ENCODE measurements around the gene MARCHF6. TPM values are rescaled to one million over a fixed set of nuclear protein-coding genes. Genes with fewer than 3 reads are reported as not detected.

Gene MARCHF6
- polyA plus RNA-seq, 1 of the 3 experiments (the other 2 are of a cell fraction), result 52.4 TPM

- Histone ChIP-seq H3K9me2 (no peaks in the 10 kb centered on the region), H3K27ac (ENCODE audit: low read depth in 2 of 2, low read length in 1 of 2) (no peak overlapping the region), H3K36me3 (replicated peaks in 1 of 2; ENCODE audit: control insufficient read depth in 1 of 2, insufficient read depth in 2 of 2, low read length in 1 of 2) (peaks cover 70 to 79% of the 10 kb centered on the region in 2 experiments), H3K4me3 (ENCODE audit: low read depth in 2 of 2, low read length in 1 of 2) (no peak overlapping the region), H3K4me1 (ENCODE audit: control insufficient read depth in 1 of 2, insufficient read depth in 2 of 2, low read depth in 1 of 2, low read length in 1 of 2) (no peaks in the 10 kb centered on the region), H4K20me1 (ENCODE audit: insufficient read depth) (0 out of 2 replicates have a peak, but pooled peaks cover 10% of the 10 kb centered on the region), H3F3A (replicated peaks; ENCODE audit: insufficient read depth) (no peaks in the 10 kb centered on the region), H3K79me2 (ENCODE audit: insufficient read depth) (peaks cover 94% of the 10 kb centered on the region), H3K27me3 (ENCODE audit: insufficient read depth) (no peaks in the 10 kb centered on the region), H3K4me2 (no peak overlapping the region), H3K9me3 (no peaks in the 10 kb centered on the region), H3K9ac (no peak overlapping the region), H2AFZ (ENCODE audit: low read depth) (no peak overlapping the region)
- DNase-seq, result no peak
- ChIA-PET CTCF (interaction anchor here (1.2 to 4.3 kb wide), 2 partner anchors 26 to 100 kb away, joined by 3 to 15 read pairs; no protein-coding TSS in a partner anchor), POLR2A (no interaction called here)
- no peak for TF ChIP-seq FOXM1 (IDR thresholded peaks at IDR 0.05; ENCODE audit: low read depth)
- TF ChIP-seq GABPA (IDR thresholded peaks at IDR 0.05; ENCODE audit: low read depth), result no peak
- TF ChIP-seq USF1 (IDR thresholded peaks at IDR 0.05; ENCODE audit: borderline replicate concordance, low read depth), result no peak
- TF ChIP-seq TEAD4 (IDR thresholded peaks at IDR 0.05; ENCODE audit: borderline replicate concordance, insufficient read depth), result no peak
- TF ChIP-seq EZH2phosphoT487 (IDR thresholded peaks at IDR 0.05; ENCODE audit: borderline replicate concordance, low read depth), result no peak
- TF ChIP-seq MEF2A (IDR thresholded peaks at IDR 0.05; ENCODE audit: borderline replicate concordance, low read depth), result no peak
- TF ChIP-seq SIN3A (IDR thresholded peaks at IDR 0.05; ENCODE audit: borderline replicate concordance, low read depth, low read length), result no peak
- TF ChIP-seq ELF1 (IDR thresholded peaks at IDR 0.05), result no peak
- TF ChIP-seq PBX3 (IDR thresholded peaks at IDR 0.05), result no peak
- TF ChIP-seq NFIC (IDR thresholded peaks at IDR 0.05; ENCODE audit: borderline replicate concordance), result no peak
- TF ChIP-seq ZBTB33 (IDR thresholded peaks at IDR 0.05; ENCODE audit: borderline replicate concordance, low read depth), result no peak
- 91% methylated on average over 3 of the region's 3 CpGs for WGBS (ENCODE audit: low lambda C conversion rate)
Observed at GRCh38 chr5:10384483-10384882, 31.0 kb downstream of the MARCHF6 start.

GRCh38 chr5:10387690-10388089 is 34.2 kb downstream of the MARCHF6 start:
- H3K9me2 ChIP-seq, result no peaks in the 10 kb centered on the region
- H3F3A ChIP-seq (replicated peaks; ENCODE audit: insufficient read depth), result peaks cover 19% of the 10 kb centered on the region
- no peaks in the 10 kb centered on the region for H3K4me1 ChIP-seq (ENCODE audit: control insufficient read depth in 1 of 2, insufficient read depth in 2 of 2, low read depth in 1 of 2, low read length in 1 of 2)
- H3K27ac ChIP-seq (ENCODE audit: low read depth in 2 of 2, low read length in 1 of 2), result no peak overlapping the region
- no peak overlapping the region for H2AFZ ChIP-seq (ENCODE audit: low read depth)
- no peak overlapping the region for H3K4me3 ChIP-seq (ENCODE audit: low read depth in 2 of 2, low read length in 1 of 2)
- H3K9me3 ChIP-seq, result no peaks in the 10 kb centered on the region
- H3K36me3 ChIP-seq (replicated peaks in 1 of 2; ENCODE audit: control insufficient read depth in 1 of 2, insufficient read depth in 2 of 2, low read length in 1 of 2), result peaks cover 76 to 88% of the 10 kb centered on the region in 2 experiments
- H3K9ac ChIP-seq, result no peak overlapping the region
- WGBS (ENCODE audit: low lambda C conversion rate), result 74% methylated on average over 4 of the region's 4 CpGs
- H3K27me3 ChIP-seq (ENCODE audit: insufficient read depth), result no peaks in the 10 kb centered on the region
- POLR2A ChIA-PET, result no interaction called here
- H4K20me1 ChIP-seq (ENCODE audit: insufficient read depth), result no peaks in the 10 kb centered on the region
- CTCF ChIA-PET, result interaction anchor here (4.3 kb wide), 1 partner anchor 104 kb away, joined by 15 read pairs; no protein-coding TSS in a partner anchor
- DNase-seq, result no peak
- no peak overlapping the region for H3K4me2 ChIP-seq
- peaks cover 83% of the 10 kb centered on the region for H3K79me2 ChIP-seq (ENCODE audit: insufficient read depth)
- TF ChIP-seq REST (IDR thresholded peaks at IDR 0.05; ENCODE audit: low read depth, low read length), result no peak
- TF ChIP-seq EP300 (IDR thresholded peaks at IDR 0.05; ENCODE audit: borderline replicate concordance in 1 of 2, low read depth in 1 of 2, low read length in 1 of 2), result no peak
- no peak for TF ChIP-seq CTCF (IDR thresholded peaks at IDR 0.05)
- no peak for TF ChIP-seq TCF12 (IDR thresholded peaks at IDR 0.05)
- TF ChIP-seq NFIC (IDR thresholded peaks at IDR 0.05; ENCODE audit: borderline replicate concordance), result no peak
- TF ChIP-seq GATA2 (CRISPR knock-in tag; IDR thresholded peaks at IDR 0.05), result no peak
- no peak for TF ChIP-seq ELF1 (IDR thresholded peaks at IDR 0.05)
- no peak for TF ChIP-seq USF2 (IDR thresholded peaks at IDR 0.05; ENCODE audit: borderline replicate concordance, low read depth, low read length)
- no peak for TF ChIP-seq FOXM1 (IDR thresholded peaks at IDR 0.05; ENCODE audit: low read depth)

Measured in SK-N-SH (cell line).